Right ventricle myocardium inferior (tissue), 1 donor: ENCODE measurements around the gene KIF6. TPM values are rescaled to one million over a fixed set of nuclear protein-coding genes. Genes with fewer than 3 reads are reported as not detected.
"Not testable (repeated sequence)": the region's sequence is repeated elsewhere in the genome, so short reads cannot be mapped to it uniquely, and the experiment has no call there.

ENCODE experiments used
- ATAC-seq: fragments of 200-7000 bp; cut with Tn5 transposase; one replicate; pipeline ENCODE4 v1.9.1; 2020; ENCODE audit warnings: mild to moderate bottlenecking, moderate library complexity
- DNase-seq: peaks from one replicate; pipeline ENCODE4 v3.0.0; 2021; ENCODE audit errors: missing footprints
- intact Hi-C: fragments of 100-400 bp; cut with DNase I; formaldehyde crosslinking; loops from one replicate; pipeline ENCODE4 v1.11.0; 2022
- total RNA-seq: library from RNA; stranded (reverse); fragmentation: NEBNext Ultra II Directional; extraction: Animal tissue kit (Norgen Biotek cat#: 25700); gene quantifications from one replicate; pipeline ENCODE4 v1.2.1, GENCODE V29; 2021
- donor health status: DM: no; HTN: yes; CAD: no; lungs with severe emphysema.

Gene KIF6
- total RNA-seq, 1 donor from 2014 or later: 0.16 TPM

DNA sequence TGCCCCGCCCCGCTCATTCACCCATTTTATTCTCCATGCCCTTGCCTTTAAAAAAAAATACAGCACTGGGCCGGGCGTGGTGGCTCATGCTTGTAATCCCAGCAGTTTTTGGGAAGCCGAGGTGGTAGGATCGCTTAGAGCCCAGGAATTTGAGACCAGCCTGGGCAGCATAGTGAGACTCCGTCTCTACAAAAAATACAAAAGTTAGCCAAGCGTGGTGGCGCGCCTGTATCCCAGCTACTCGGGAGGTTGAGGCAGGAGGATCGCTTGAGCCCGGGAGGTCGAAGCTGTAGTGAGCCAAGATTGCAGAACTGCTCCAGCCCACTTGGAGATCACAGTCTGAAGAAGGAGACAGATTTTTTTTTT is 407 bp upstream of the KIF6 start:
- intact Hi-C loops: loop anchor here (10.0 kb wide), 1 partner anchor 159 kb away; no protein-coding TSS in a partner anchor
- DNase-seq (no peak), ATAC-seq (no peak)

DNA sequence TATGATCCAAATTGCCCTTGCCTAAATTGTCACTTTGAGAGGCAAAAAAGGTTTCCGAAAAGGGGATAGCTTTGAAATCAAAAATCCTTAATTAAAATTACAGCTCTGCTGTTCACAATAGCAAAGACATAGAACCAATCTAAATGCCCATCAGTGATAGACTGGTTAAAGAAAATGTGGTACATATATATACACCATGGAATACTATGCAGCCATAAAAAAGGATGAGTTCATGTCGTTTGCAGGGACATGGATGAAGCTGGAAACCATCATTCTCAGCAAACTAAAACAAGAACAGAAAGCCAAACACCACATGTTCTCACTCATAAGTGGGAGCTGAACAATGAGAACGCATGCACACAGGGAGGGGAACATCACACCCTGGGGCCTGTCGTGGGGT is 1.9 kb downstream of the KIF6 start:
- intact Hi-C loops: loop anchor here (10.0 kb wide), 1 partner anchor 161 kb away; no protein-coding TSS in a partner anchor
- DNase-seq, ATAC-seq: not testable (repeated sequence)

DNA sequence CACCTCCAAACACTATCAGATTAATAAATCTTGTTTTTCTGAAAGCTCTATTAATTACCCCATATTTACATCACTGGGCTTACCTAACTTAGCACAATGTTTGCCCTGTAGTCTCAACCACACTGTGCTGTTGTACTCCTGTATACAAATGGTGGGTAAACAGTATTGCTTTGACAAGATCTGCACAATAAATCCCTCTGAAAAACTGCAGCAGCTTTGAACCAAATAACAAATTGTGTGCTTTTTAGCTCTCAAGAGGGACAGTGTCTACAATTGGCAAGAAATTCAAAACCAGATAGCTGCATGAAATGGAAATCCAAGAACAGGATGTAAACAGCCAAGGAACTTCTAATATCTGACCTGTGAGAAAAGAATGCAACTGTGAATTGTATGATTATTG is 10.4 kb downstream of the KIF6 start:
- intact Hi-C loops: no loop called here
- DNase-seq (no peak), ATAC-seq (no peak)

DNA sequence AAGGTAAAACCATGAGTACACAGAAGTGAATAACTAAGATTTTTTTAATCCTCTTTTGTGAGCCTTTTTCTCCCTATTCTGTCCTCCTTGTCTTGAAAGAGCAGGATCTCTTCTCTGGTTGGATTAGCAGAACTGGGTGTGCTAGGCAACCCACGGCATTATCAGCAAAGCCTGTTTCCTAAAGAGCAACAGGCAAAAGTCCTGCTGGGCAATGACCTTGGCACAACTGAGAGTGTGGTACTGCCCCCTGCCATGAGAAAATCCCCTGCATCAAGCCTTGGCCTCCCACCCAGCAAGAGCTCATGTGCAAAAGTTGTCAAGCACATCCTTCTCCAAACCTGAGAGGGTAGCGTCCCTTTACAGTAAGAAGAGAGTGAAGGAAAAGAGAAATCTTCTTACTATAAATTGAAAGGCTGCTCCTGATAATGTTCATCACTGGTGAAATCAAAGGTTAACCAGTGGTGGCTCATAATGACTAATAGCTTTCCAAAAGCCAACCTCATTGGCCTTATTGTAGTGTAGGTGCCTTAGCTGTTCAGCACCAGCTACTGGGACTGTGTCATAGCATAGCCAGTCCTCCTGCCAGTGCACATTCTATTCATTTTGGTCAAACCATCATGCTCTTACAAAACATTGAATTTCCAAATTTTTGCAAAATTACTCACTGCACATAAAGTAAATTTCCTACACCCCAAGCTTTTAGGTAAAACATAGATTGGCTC is 17.1 kb downstream of the KIF6 start:
- ATAC-seq (no peak), DNase-seq (no peak)
- intact Hi-C loops: no loop called here

DNA sequence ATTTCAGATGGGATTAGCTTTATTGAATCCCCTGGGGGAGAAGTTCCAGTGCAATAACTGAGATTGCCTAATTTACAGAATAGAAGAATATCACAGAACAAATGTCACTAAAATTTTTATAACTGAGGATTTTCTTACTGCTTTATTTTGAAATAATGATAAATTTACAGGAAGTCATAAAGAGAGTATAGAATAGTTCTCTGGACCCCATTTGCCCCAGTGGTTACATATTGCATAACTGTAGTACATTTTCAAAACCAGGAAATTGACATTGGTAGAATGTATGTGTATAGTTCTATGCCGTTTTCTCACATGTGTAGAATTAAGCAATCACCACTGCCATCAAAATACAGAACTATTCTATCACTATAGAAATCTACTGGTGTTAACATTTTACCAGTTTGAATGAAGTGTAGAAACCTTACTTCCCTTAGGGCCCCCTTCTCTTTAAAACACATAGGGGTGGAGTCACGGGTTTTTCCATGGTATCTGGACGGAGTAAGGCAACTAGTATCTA is 18.3 kb downstream of the KIF6 start:
- DNase-seq: no peak
- no peak for ATAC-seq
- intact Hi-C loops: no loop called here

DNA sequence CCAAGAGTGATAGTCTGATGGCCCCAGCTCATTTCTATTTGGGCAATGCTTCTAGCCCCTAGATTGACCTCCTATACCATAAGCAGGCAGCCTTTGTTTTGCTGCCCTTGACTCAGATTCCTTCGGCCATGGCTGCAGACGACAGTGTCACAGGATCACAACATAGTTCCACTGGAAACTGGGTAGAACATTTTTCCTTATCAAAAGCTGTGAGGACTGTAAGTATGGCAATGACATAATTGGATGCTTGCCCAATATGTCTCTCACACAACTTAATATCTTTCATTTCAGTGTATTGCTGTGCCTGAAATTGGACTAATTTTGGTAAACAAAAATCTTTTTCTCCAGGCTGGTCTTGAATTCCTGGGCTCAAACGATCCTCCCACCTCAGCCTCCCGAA is 22.9 kb downstream of the KIF6 start:
- intact Hi-C loops: no loop called here
- DNase-seq: no peak
- ATAC-seq: no peak

DNA sequence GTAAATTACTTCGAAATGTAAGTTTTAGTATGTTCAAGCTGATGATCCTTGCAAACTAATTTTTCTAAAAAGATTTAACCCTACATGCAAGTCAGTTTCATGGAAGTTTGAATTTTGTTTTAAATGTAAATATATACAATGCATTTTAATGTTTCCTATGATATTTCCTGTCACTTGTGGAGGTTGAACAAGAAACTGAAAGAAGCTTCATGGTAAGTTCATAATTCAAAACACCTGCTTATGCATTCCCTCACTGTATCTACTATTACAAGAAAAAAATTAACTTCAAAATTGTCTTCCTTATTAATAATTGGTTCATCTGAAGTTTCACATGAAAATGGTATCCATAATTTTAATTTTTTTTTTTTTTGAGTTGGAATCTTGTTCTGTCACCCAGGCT is 24.8 kb downstream of the KIF6 start:
- ATAC-seq: no peak
- no peak for DNase-seq
- intact Hi-C loops: no loop called here

DNA sequence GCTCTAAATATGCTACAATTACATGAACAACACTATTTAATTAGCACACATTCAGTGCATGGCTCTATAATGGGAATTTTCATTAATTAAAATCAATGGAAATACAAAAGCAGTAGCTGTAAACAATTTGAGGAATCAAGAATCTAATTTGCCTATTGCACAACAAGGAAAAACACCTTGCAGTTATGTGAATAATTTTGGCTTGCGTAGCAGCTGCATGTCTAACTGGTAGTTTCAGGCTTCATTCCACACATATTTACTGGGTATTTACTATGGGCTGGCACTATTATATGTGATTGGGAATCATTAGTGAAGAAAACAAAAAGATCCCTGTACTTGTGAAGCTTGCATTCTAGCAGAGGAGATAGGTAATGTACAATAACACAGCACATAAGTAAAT is 26.4 kb downstream of the KIF6 start:
- intact Hi-C loops: no loop called here
- DNase-seq: no peak
- no peak for ATAC-seq

DNA sequence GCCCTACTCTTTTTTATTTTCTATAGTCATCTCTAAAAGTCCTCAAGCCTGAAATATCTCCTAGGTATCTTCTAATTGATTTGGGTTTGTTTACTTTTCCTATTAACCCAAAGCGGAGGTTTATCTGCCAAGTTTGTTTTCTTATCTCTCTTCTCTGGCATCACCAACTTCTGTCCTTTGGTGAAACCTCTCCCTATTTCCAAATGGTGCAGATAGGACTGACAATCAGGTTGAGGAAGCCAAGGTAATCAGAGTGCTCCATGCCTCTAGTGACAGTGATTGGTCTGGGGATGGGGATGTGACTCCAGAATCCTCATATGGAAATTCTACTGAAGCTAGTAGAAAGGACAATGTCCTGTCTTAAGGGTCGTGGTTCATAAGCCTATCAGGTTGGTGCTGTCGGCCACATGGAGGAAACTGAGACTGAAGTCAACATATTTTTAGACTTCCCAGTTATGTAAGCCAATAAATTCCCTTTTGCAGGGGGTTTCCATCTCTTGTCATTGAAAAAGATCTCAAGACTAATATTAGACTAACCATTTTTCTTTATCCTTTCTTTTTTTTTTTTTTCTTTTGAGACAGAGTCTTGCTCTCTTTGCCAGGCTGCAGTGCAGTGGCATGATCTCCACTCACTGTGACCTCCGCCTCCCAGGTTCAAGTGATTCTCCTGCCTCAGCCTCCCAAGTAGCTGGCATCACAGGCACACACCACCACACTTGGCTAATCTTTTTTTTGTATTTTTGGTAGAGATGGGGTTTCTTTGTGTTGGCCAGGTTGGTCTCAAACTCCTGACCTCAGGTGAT is 28.0 kb downstream of the KIF6 start:
- intact Hi-C loops: no loop called here
- no peak for DNase-seq
- no peak for ATAC-seq

DNA sequence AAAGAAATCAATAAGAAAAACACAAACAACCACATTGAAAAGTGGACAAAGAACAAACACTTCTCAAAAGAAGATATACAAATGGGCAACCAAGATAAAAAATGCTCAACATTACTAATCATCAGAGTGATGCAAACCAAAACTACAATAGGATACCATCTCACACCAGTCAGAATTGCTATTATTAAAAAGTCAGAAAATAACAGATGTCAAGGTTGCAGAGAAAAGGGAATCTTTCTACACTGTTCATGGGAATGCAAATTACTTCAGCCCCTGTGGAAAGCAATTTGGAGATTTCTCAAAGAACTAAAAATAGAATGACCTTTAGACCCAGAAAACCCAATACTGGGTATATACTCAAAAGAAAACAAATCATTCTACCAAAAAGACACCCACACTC is 29.8 kb downstream of the KIF6 start:
- no peak for DNase-seq
- intact Hi-C loops: no loop called here
- ATAC-seq: no peak

DNA sequence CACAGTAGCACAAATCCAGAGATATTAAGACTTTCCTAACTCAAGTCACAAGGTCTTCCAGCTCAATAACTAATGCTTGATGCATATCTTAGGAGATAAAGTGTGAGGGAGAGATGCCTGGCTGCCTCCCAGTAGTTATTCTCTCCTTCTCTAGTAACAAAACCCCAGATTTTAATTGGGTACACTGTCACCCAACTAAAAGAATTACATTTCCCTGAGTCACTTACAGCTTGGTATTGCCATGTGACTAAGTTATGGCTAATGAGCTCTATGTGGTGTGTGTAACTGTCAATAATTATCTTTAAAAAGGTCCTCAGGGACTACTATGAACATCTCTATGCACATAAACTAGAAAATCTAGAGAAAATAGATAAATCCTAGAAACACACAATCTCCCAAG is 32.0 kb downstream of the KIF6 start:
- DNase-seq (no peak), ATAC-seq (no peak)
- intact Hi-C loops: no loop called here

DNA sequence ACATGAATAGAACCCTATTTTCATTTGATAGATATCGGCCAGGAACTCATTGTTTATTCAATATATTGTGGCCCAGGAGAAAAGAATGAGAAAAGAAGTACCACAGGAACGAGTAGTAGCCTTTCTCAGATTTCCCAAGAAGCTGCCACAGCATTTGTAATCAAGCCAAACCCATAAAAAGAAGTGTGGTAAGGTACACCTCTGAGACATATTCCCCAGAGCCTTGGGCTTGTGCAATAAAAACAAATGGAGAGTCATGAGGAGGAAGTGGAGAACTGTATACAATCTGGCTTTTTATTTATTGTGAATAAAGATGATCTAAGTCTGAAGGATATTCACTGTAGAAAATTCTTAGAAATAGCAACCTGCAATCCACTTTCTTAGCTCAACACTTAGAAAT is 36.7 kb downstream of the KIF6 start:
- DNase-seq (no peak), ATAC-seq (no peak)
- intact Hi-C loops: no loop called here

DNA sequence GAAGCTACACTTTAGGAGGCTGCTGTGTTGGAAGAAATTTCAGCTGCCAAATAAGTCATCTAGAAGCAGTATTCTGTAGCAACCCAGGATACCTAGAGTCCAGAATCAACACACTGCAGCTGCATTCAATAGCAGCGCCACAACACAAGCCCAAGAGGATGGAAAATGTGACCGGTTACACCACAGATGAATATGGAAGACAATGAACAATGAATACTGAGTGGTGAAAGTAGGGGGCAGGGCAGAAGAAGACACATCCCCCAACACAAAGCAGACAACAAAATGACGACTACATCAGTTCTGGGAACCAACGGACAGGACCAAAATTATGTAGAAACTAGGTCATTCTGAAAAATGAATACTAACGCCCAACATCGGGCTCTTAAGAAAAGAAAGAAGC is 38.2 kb downstream of the KIF6 start:
- DNase-seq (no peak), ATAC-seq (no peak)
- intact Hi-C loops: no loop called here

DNA sequence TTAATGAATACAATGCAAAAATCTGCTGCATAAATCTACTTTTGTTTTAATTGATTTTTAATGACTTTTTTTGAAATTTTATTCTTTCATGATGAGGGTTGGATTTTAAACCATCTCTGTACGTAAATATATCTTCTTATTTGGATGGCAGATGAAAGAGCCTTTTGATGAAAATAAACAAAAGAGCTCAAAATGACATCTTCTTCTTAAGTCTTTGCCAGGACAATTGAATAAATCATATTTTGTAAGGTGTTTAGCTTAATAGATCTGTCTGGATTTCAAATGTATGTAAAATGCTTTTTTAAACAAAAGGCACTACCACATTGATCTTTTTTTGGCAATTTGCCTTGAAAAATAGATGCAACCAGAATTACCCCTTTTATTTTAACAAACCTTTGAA is 39.3 kb downstream of the KIF6 start:
- no peak for ATAC-seq
- intact Hi-C loops: no loop called here
- no peak for DNase-seq

DNA sequence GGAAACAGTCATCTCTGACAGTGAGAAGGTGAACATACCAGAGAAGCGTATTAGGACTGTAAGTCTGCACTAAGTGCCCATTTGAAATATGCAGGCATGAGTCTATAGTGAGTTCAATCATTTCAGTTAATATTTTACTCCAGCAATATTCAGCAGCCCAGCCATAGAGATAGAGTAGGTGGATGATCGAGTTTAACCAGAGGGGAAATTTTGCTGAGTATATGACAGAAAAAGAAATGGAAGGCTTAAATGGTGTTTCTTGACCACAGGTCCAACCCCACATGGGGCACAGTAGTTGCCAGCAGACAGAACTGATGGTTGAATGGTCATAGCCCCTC is 39.8 kb downstream of the KIF6 start:
- intact Hi-C loops: no loop called here
- no peak for ATAC-seq
- DNase-seq: no peak

DNA sequence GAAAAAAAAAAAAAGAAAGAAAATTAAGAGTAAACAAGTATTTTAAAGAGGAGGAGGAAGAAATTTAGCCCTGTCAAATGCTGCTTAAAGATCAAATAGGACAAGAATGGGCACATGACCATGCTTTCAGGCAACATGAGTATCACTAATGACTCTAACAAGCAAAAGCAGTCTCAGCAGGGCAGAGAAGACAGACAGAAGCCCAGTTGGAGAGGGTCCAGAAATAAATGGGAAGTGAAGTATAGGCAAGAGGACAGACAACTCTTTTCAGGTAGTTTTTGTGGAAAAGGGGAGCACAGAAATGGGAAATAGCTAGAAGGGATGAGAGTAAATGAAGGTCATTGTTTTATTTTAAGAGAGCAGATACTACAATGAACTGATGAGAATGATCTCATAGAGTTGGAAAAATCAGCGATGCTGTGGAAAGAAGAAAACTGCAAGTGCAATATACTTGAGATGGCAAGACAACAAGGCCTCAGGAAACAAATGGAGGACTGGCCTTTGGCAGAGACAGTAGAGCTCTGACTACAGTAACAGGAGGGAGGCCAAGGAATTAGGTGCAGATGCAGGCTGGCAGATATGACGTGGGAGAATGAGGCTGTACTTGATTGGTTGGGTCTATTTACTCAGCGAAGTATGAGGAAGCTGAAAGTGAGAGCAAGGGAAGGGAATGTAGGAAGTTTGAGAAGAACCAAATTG is 40.3 kb downstream of the KIF6 start:
- DNase-seq (no peak), ATAC-seq (no peak)
- intact Hi-C loops: no loop called here

DNA sequence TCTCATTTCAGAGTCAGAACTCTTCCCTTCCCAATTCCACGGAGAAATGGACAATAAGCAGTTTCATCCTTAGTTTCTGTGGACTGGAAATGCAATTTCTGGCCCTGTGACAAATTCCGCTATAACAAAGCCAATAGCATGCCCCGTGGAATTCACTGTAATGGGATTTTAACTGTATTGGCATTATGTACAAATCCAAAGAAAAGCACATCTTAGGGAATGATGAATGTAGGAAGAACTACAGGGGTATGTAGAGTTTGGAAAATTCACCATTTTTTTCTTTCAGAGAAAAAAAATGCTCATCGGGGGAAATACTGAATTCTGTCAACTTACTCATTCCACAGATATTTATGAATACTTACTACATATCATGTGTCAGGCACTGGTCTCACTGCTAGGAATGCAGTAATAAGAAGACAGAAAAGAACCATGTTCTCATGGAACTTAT is 43.5 kb downstream of the KIF6 start:
- intact Hi-C loops: no loop called here
- no peak for DNase-seq
- ATAC-seq: no peak

DNA sequence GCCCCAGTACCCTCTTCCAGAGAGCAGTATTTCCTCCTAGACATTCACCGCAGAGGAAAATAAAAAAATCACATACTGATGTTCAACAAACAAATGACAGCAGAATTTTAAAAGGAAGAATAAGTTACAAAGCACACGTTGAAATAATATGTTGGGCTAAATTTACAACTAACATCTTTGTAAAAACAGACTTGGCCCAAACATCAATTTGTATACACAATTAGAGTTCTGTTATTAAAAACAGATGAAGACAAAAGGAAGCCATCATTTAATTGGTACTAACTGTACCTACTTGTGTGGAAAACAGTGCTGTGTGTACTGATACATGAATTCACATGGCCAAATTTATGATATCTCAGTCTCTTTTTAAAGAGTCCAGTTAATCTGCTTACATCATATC is 46.3 kb downstream of the KIF6 start:
- DNase-seq (no peak), ATAC-seq (no peak)
- intact Hi-C loops: no loop called here

DNA sequence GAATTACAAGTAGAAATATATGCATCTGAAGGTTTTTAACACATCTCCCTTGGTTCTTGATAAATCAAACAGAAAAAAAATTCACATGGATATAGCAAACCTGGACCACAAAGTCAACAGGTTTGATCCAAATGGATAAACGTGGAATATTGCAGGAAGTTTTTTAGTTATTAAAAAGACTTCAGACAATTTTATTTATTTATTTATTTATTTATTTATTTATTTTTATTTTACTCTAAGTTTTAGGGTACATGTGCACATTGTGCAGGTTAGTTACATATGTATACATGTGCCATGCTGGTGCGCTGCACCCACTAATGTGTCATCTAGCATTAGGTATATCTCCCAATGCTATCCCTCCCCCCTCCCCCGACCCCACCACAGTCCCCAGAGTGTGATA is 47.9 kb downstream of the KIF6 start:
- DNase-seq, ATAC-seq, intact Hi-C loops: not testable (repeated sequence)

DNA sequence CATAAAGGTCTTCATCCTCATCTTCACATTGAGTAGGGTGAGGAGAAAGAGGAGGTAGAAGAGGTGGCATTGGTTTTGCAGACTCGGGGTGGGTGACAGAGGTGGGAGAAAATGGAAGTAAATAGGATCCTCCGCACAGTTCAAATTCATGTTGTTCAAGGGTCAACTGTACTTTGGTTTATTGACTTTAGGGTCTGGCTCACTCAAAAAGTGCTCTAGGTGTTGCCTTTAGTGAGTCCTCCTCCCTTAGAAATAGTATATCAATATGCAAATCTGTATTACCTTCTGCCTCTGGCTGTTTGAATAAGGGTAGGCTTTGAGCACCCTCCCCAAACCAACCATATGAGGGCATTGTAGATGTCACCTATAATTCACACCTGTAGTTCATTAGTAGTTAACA is 54.7 kb downstream of the KIF6 start:
- no peak for ATAC-seq
- intact Hi-C loops: no loop called here
- DNase-seq: no peak
